Stimulated activated naive B cell treated with anti-CD40 and anti-IgM and Interleukin-4, amounts not matched to agents 10 μg/mL and 1 μg/mL and 100 μg/mL, for 72 hours (primary cell): ENCODE results near the gene OR6C68.

Source experiments
- ATAC-seq, 2 donors: fragments of 150-1000 bp; cut with Tn5 transposase; replicated peaks; 2 replicates each; pipeline ENCODE4 v1.10.0; 2021; ENCODE audit warnings: moderate library complexity in 1 of 2
- DNase-seq: peaks from one replicate; pipeline ENCODE4 v3.0.0; 2021
- H3K27ac Mint-ChIP-seq: one replicate; pipeline ENCODE4 v1.8.0; 2022; ENCODE audit warnings: mild to moderate bottlenecking, mixed read lengths
- H3K27me3 Mint-ChIP-seq, 2 donors: one replicate each; pipeline ENCODE4 v1.8.0; 2022; ENCODE audit warnings: mixed read lengths in 2 of 2
- H3K36me3 Mint-ChIP-seq, 2 donors: one replicate each; pipeline ENCODE4 v1.8.0; 2022; ENCODE audit warnings: mixed read lengths in 2 of 2, mild to moderate bottlenecking in 1 of 2
- H3K4me1 Mint-ChIP-seq, 2 donors: one replicate each; pipeline ENCODE4 v1.8.0; 2022; ENCODE audit warnings: mixed read lengths in 2 of 2, mild to moderate bottlenecking in 1 of 2
- H3K4me3 Mint-ChIP-seq, 2 donors: one replicate each; pipeline ENCODE4 v1.8.0; 2022; ENCODE audit warnings: mild to moderate bottlenecking in 2 of 2, mixed read lengths in 2 of 2, moderate library complexity in 1 of 2
- H3K9me3 Mint-ChIP-seq, 2 donors: one replicate each; pipeline ENCODE4 v1.8.0; 2022; ENCODE audit warnings: mixed read lengths in 2 of 2, mild to moderate bottlenecking in 1 of 2

The OR6C68 gene

GRCh38 chr12:55499810-55500252, 7.7 kb downstream of the OR6C68 start:
- H3K4me1 Mint-ChIP-seq, result peaks cover 0 to 5% of the 10 kb centered on the region in 2 donors
- no peak for ATAC-seq
- H3K9me3 Mint-ChIP-seq, result no peaks in the 10 kb centered on the region
- DNase-seq, result no peak
- no peak overlapping the region for H3K4me3 Mint-ChIP-seq
- no peaks in the 10 kb centered on the region for H3K36me3 Mint-ChIP-seq
- H3K27ac Mint-ChIP-seq, result no peak overlapping the region
- H3K27me3 Mint-ChIP-seq, result no peaks in the 10 kb centered on the region

- Mint-ChIP-seq H3K4me1 (peaks cover 0 to 5% of the 10 kb centered on the region in 2 donors), H3K27me3 (no peaks in the 10 kb centered on the region), H3K4me3 (no peak overlapping the region), H3K27ac (no peak overlapping the region), H3K36me3 (no peaks in the 10 kb centered on the region), H3K9me3 (no peaks in the 10 kb centered on the region)
- ATAC-seq, result no peak
- no peak for DNase-seq
These were observed 9.4 kb downstream of the OR6C68 start for GRCh38 chr12:55501601-55502000.

- Mint-ChIP-seq H3K4me1 (no peaks in the 10 kb centered on the region), H3K9me3 (peaks cover 8% of the 10 kb centered on the region in 2 donors), H3K27me3 (peaks cover 12 to 24% of the 10 kb centered on the region in 2 donors), H3K36me3 (peaks cover 0 to 6% of the 10 kb centered on the region in 2 donors), H3K4me3 (no peak overlapping the region), H3K27ac (no peak overlapping the region)
- DNase-seq (peak; percentile 1), ATAC-seq (peak; percentile 63 to 77)
These were observed 23.5 kb downstream of the OR6C68 start for GRCh38 chr12:55515696-55516095.

- Mint-ChIP-seq H3K4me3 (no peak overlapping the region), H3K4me1 (no peaks in the 10 kb centered on the region), H3K27ac (no peak overlapping the region), H3K27me3 (peaks cover 12 to 24% of the 10 kb centered on the region in 2 donors), H3K36me3 (peaks cover 0 to 9% of the 10 kb centered on the region in 2 donors), H3K9me3 (peaks cover 10 to 11% of the 10 kb centered on the region in 2 donors)
- DNase-seq (no peak), ATAC-seq (no peak)
These were observed 24.2 kb downstream of the OR6C68 start for GRCh38 chr12:55516391-55516790.
